ENCODE data around the gene ABLIM3.

ABLIM3 gene

GRCh38 chr5:149156435-149157083 is 15.3 kb downstream of the ABLIM3 start:
- TF ChIP-seq REST (IDR thresholded peaks at IDR 0.05; ENCODE audit: insufficient read depth in 1 of 2, low read depth in 2 of 2, low read length in 2 of 2): no peak
- TF ChIP-seq POLR2AphosphoS5 (IDR thresholded peaks at IDR 0.05; ENCODE audit: low read depth, low read length): no peak
- no peak for TF ChIP-seq FOXP2 (optimal IDR thresholded peaks at IDR 0.05; ENCODE audit: borderline replicate concordance, extremely low read depth, extremely low read length, insufficient read depth)
- TF ChIP-seq SIN3A (IDR thresholded peaks at IDR 0.05; ENCODE audit: borderline replicate concordance, insufficient read depth, low read length): no peak
- no peak for TF ChIP-seq TAF1 (IDR thresholded peaks at IDR 0.05; ENCODE audit: borderline replicate concordance, insufficient read depth, low read length)

- TF ChIP-seq SIN3A (IDR thresholded peaks at IDR 0.05; ENCODE audit: borderline replicate concordance, insufficient read depth, low read length): no peak
- TF ChIP-seq FOXP2 (optimal IDR thresholded peaks at IDR 0.05; ENCODE audit: borderline replicate concordance, extremely low read depth, extremely low read length, insufficient read depth): no peak
Measured at GRCh38 chr5:149157330-149157729, 16.0 kb downstream of the ABLIM3 start.

GRCh38 chr5:149160291-149160787 is 19.0 kb downstream of the ABLIM3 start:
- no peak for TF ChIP-seq FOXP2 (optimal IDR thresholded peaks at IDR 0.05; ENCODE audit: borderline replicate concordance, extremely low read depth, extremely low read length, insufficient read depth)

- TF ChIP-seq POLR2AphosphoS5 (IDR thresholded peaks at IDR 0.05; ENCODE audit: low read depth, low read length): no peak
- no peak for TF ChIP-seq SIN3A (IDR thresholded peaks at IDR 0.05; ENCODE audit: borderline replicate concordance, insufficient read depth, low read length)
Measured at GRCh38 chr5:149161026-149161687, 19.9 kb downstream of the ABLIM3 start.

- no peak for TF ChIP-seq POLR2AphosphoS5 (IDR thresholded peaks at IDR 0.05; ENCODE audit: low read depth, low read length)
- no peak for TF ChIP-seq REST (IDR thresholded peaks at IDR 0.05; ENCODE audit: insufficient read depth in 1 of 2, low read depth in 2 of 2, low read length in 2 of 2)
- TF ChIP-seq TAF1 (IDR thresholded peaks at IDR 0.05; ENCODE audit: borderline replicate concordance, insufficient read depth, low read length): no peak
- TF ChIP-seq FOXP2 (optimal IDR thresholded peaks at IDR 0.05; ENCODE audit: borderline replicate concordance, extremely low read depth, extremely low read length, insufficient read depth): no peak
- no peak for TF ChIP-seq SIN3A (IDR thresholded peaks at IDR 0.05; ENCODE audit: borderline replicate concordance, insufficient read depth, low read length)
Measured at GRCh38 chr5:149161850-149162249, 20.6 kb downstream of the ABLIM3 start.

- TF ChIP-seq TAF1 (IDR thresholded peaks at IDR 0.05; ENCODE audit: borderline replicate concordance, insufficient read depth, low read length) (no peak), SIN3A (IDR thresholded peaks at IDR 0.05; ENCODE audit: borderline replicate concordance, insufficient read depth, low read length) (no peak), REST (IDR thresholded peaks at IDR 0.05; ENCODE audit: insufficient read depth in 1 of 2, low read depth in 2 of 2, low read length in 2 of 2) (no peak), POLR2AphosphoS5 (IDR thresholded peaks at IDR 0.05; ENCODE audit: low read depth, low read length) (no peak), FOXP2 (optimal IDR thresholded peaks at IDR 0.05; ENCODE audit: borderline replicate concordance, extremely low read depth, extremely low read length, insufficient read depth) (no peak)
Measured at GRCh38 chr5:149162401-149163084, 21.2 kb downstream of the ABLIM3 start.
